GM06990 (cell line): ENCODE data around the gene FTO.

Experiments used
- DNase-seq: peaks from one replicate; pipeline ENCODE4 v3.0.0-alpha.2; 2011; ENCODE audit not compliant: insufficient read length; ENCODE audit errors: extremely low read depth
- H3K27me3 ChIP-seq: replicated peaks from 2 replicates; pipeline ENCODE4 v1.6.0; 2011; ENCODE audit warnings: low read length; ENCODE audit not compliant: control insufficient read depth, insufficient read depth
- H3K36me3 ChIP-seq: 2 replicates; pipeline ENCODE4 v1.5.1; 2011; ENCODE audit warnings: low read length; ENCODE audit not compliant: control insufficient read depth, insufficient read depth
- H3K4me3 ChIP-seq: replicated peaks from 2 replicates; pipeline ENCODE4 v1.5.1; 2011; ENCODE audit warnings: low read depth, mild to moderate bottlenecking, control low read depth, low read length
- CTCF ChIP-seq: IDR thresholded peaks from 2 replicates; pipeline ENCODE4 v1.5.1; 2011; ENCODE audit warnings: low read length, control low read depth, mild to moderate bottlenecking, inconsistent platforms; ENCODE audit not compliant: insufficient read depth, poor library complexity, severe bottlenecking

FTO gene

GRCh38 chr16:53949715-53950410 lies 245.9 kb downstream of the FTO start:
- DNase-seq, result peak; percentile 24

GRCh38 chr16:53950677-53951076 lies 246.7 kb downstream of the FTO start:
- no peak overlapping the region for H3K4me3 ChIP-seq
- TF ChIP-seq CTCF, result no peak
- no peaks in the 10 kb centered on the region for H3K36me3 ChIP-seq
- no peaks in the 10 kb centered on the region for H3K27me3 ChIP-seq
- DNase-seq, result no peak

More at GRCh38 chr16:53949715-53950410, 245.9 kb downstream of the FTO start:
- H3K36me3 ChIP-seq, result no peaks in the 10 kb centered on the region
- TF ChIP-seq CTCF, result no peak
- H3K27me3 ChIP-seq, result no peaks in the 10 kb centered on the region
- H3K4me3 ChIP-seq, result no peak overlapping the region; the same call in 1 of the 2 replicates

- peak; percentile 2 for DNase-seq
- Histone ChIP-seq H3K27me3 (no peaks in the 10 kb centered on the region), H3K36me3 (no peaks in the 10 kb centered on the region), H3K4me3 (no peak overlapping the region)
- TF ChIP-seq CTCF, result no peak
Observed at GRCh38 chr16:53952215-53953208, 248.6 kb downstream of the FTO start.

GRCh38 chr16:53953336-53953735 lies 249.4 kb downstream of the FTO start:
- no peak for DNase-seq
- no peak for TF ChIP-seq CTCF
- Histone ChIP-seq H3K36me3 (no peaks in the 10 kb centered on the region), H3K4me3 (no peak overlapping the region), H3K27me3 (no peaks in the 10 kb centered on the region)

GRCh38 chr16:53955221-53955875 lies 251.4 kb downstream of the FTO start:
- Histone ChIP-seq H3K36me3 (no peaks in the 10 kb centered on the region), H3K27me3 (no peaks in the 10 kb centered on the region), H3K4me3 (no peak overlapping the region)
- DNase-seq, result no peak
- TF ChIP-seq CTCF, result no peak
